Cortex of kidney (tissue), 1 donor: ENCODE measurements around the gene OTUD4.

ENCODE experiments used
- DNase-seq: peaks from one replicate; lab custom pipeline; 2025; lab: John Stamatoyannopoulos, UW

Gene OTUD4

DNA sequence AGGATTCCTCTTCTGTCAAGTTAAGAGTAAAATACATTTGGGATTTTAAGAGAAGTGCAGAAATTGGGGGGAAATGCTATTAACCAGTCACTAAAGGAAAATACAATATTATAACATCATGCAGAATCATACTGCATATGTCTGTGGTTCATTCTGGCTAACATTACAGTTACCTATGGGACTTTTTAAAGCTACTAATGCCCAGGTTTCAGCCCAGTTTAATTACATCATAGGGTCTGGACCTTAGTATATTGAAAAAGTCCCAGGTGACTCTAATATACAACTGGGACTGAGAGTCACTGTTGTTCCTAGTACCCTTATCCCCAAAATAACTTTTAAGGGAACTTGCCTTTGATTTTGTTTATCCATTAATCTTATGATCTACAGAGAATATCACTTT, 72.3 kb downstream of the OTUD4 start:
- no peak for DNase-seq

DNA sequence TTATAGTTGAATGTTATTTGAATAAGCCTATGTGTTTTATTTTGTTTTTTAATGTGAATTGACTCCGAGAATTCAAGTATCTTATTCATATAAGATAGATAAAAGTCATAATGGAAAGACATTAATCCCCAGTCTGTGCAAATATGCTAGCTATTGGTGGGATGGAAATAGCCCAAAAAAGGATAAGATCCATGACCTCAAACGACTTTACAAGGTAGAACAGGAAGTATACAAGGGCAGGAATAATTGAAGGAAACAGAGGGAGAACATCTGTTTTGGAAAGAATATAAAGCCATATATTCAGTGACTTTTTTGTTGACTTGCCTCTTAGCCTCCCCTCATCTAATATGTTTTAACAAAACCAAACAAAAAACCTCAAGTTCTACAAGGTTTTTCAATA, 73.3 kb downstream of the OTUD4 start:
- no peak for DNase-seq

DNA sequence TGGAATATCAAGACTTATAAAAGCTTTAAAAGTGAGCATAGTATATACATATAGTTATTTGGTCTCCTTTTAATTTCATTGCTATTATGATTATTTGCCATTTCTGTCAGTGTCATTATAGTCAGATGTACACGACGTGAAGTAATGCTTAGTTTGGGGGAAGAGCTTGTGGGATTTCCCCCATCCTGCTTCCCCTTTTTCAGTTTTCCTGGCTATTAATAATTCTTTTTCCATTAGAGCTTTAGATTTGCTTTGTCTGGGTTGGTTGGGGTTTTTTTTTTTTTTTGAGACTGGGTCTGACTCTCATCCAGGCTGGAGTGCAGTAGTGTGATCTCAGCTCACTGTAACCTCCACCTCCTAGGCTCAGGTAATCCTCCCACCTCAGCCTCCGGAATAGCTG, 76.9 kb downstream of the OTUD4 start:
- DNase-seq = no peak

DNA sequence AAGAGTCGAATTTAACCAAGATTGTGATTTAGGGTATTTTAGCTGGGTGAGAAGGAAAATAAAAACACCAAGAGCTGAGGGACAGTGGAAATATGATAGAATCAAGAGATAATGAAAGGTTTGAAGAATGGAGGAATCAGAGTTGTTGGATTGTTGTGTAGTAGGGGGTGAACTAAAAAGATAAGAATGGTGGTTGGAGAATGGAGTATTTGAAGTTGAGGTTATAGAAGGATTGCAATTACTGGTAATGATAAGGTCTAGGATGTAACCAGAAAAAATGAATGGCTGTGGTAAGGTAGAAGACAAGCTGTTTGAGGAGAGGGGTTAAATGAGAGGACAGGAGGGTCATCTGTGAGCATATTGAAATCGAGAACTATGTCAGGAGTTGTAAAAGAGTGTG, 77.8 kb downstream of the OTUD4 start:
- no peak for DNase-seq

DNA sequence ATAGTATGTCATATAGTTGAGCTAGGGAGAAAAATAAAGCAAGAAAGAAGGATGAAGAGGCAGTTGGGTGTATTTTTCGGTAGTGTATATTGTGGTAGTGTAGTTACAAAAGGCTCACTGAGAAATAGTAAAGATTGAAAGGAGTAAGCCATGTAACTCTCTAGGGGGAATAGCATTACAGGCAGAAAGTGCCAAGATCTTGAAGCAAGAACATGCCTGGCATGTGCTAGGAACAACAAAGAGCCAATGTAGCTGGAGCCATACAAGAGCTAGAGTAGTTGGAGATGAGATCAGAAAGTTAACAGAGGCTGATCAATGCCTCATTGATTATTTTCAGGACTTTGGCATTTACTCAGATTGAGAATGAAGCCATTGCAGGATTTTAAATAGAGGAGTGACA, 79.3 kb downstream of the OTUD4 start:
- no peak for DNase-seq

DNA sequence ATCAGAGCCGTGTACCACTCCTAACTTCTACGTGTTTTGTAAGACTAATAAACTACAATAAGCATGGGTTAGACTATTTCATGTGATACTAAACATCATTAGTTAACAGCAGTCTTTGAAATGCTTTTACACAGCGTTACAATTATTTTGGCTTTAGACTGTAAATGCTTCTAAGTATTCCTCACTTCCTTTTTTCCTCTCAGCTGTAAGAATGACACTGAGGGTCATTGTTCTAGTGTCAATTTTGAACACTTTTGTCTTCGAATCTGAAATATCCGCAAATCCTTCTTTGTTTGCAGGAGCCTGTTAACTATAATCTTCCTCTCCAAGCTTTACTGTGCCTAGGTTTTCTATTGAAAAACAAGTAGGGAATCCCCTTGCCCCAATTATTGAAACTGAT, 80.7 kb downstream of the OTUD4 start:
- DNase-seq = no peak

DNA sequence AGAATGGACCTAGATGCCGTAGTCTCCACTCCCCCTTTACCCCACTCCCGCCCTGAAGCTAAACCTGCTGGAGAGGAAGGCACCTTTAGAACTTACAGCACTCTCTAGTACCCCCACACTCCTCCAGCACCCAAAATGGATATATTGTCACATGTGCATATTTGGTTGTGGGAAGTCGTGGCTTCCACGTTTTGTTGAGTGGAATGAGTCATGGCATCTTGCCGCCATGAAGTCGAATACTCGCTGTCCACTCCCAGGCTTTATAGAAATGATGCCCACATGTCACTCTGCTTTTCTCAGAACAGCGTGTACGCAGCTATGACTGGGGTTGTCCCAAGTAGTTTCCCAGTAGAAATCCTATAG, 81.7 kb downstream of the OTUD4 start:
- DNase-seq = no peak

DNA sequence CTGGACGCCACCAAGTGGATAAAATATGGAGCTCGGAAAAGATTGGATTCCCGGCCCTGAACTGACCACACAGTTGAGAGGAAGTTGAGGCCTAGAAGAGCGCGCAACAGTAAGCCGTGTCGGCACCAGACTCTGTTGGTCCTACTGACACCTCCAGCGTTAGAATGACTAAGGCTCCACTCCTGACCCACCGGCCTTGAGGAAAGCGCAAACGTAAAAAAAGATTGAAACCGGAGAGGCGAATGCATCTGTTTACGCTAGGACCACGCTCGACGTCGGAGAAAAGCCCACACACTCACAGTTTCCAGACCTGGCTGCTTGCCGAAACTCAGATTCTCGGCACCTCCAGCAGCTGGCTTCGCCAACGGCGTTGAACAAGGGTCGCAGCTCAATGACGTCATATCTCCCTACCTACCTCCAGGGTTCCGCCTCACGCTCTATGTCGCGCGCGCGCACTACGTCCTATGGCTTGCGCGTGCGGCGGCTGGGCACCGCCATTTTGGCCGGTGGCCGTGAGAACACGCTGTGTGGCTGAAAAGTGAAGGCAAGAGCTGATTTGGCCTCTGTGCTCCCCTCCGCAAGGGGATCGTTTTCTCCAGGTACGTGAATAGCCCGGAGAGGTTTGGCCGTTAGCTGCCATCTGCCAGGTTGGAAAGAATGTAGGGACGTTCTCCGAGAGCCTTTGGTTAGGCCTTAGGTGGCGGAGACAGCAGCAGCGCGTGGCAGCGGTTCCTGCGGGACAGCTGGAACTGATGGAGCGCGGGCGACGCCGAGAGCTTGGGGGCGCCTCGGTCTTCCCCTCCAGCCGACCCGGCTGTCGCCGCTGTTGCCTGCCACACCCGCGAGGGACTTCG, 82.3 kb downstream of the OTUD4 start, which contains the start of the genes ABCE1 and ANAPC10:
Gene ABCE1, plus strand, starts transcription at position 491 of the 854 bp plus-strand sequence. CDS start 6,102 bp downstream, outside the sequence.
Gene ANAPC10, minus strand, starts transcription at position 376 of the 854 bp plus-strand sequence. CDS start 2,097 bp downstream, outside the sequence.
- peak; percentile 22 for DNase-seq

DNA sequence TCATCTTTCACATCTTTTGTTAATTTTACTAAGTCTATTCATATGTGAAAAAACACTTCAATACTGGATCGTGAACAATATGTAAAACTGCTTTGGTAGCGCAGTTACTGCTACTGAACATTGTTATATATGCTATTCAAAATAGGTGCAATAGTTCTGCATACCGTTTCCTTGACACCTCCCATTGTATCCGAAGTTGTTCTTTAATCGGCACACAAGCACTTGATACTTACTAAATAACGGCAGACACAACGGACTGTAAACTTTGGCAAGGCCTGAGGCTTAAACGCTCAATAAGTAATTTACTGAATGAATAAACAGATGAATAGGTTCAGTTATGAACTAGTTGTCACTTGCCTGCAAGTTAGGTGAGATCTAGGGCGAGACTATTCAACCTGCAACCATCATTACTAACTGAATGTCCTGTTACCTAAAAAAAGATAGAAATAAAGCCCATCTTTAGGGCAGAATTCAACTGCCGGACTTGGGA, 83.0 kb downstream of the OTUD4 start:
- no peak for DNase-seq

DNA sequence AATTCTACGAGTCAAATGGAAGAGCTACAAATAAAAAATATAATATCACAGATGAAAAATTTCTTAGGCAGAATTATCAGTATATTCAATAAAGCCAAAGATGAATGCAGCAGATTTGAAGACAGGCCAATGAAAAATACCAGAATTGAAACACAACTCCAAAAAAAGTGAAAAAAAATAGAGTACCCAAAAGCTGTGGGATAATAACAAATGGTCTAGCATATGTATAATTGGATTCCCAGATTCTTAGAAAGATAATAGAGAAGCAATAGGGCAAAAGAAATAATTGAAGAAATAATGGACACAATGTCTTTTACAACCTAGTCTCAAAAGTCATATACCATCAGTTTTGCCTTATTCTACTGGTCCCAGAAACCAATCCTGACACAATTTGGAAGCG, 86.8 kb downstream of the OTUD4 start:
- DNase-seq = no peak

DNA sequence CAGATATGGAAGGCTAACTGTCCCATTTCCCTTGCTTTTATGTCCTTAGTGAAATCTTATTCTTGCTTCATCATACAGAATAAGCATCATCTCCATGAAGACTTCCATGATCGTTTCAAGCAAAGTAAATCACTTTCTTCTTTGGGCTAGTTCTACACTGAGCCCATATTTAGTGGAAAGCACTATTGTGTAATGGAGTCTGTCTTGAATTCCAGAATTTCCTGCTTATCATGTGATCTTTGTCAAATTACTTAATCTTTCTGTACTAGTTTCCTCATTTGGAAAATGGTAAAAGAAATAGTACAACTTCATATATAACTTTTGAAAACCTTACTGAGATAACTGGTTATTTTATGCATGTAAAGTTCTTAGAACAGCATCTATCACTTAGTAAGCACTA, 90.0 kb downstream of the OTUD4 start:
- no peak for DNase-seq

DNA sequence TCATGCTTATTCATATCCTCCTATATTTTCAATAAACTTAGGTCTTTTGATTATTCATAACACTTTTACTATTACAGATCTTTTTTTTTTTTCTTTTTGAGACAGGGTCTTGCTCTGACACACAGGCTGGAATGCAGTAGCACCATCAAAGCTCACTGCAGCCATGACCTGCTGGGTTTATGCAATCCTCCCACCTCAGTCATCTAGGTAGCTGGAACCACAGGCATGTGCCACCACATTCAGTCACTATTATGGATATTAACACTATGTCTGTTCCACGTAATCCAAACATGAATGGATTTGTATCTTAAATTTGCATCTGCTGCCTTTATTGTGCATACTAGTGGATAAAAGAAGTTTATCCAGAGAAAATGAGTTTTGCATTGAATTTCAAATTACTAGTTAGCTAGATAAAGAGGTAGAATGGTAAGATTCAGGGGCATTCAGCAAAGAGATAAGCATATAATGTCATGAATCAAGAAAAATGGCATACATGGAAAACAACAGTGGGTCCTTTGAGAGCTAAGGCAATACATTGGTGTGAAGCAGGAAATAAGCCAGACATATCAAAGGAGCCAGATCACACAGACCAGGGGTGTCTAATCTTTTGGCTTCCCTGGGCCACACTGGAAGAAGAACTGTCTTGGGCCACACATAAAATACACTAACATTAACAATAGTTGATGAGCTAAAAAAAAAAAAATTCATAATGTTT, 96.3 kb downstream of the OTUD4 start:
- DNase-seq = no peak
